WTC11 (cell line): ENCODE data around the gene FOXD3. TPM values are rescaled to one million over a fixed set of nuclear protein-coding genes. Genes with fewer than 3 reads are reported as not detected.

Source experiments
- ATAC-seq: fragments of 200-7000 bp; cut with Tn5 transposase; 2 replicates; pipeline ENCODE4 v1.10.0; 2021; ENCODE audit warnings: mild to moderate bottlenecking, moderate library complexity
- CTCF ChIA-PET: fragments of 300-600 bp; sonication (Branson Sonifier 250); formaldehyde crosslinking; loops from one replicate; lab custom pipeline; 2021; ENCODE audit warnings: antibody characterized with exemption; lab: Charles Lee
- POLR2A ChIA-PET: fragments of 350-600 bp; sonication (Branson Sonifier 250); formaldehyde crosslinking; loops from one replicate; lab custom pipeline; 2021; ENCODE audit warnings: antibody characterized with exemption; lab: Charles Lee
- DNase-seq: peaks from one replicate; pipeline ENCODE4 v3.0.0; 2021; ENCODE audit warnings: low spot score
- H3K27ac Mint-ChIP-seq: 2 replicates; pipeline ENCODE4 v1.8.0; 2021; ENCODE audit warnings: mixed read lengths
- H3K27me3 Mint-ChIP-seq: 2 replicates; pipeline ENCODE4 v1.8.0; 2021; ENCODE audit warnings: low read depth, mild to moderate bottlenecking, moderate library complexity, mixed read lengths
- H3K36me3 Mint-ChIP-seq: 2 replicates; pipeline ENCODE4 v1.8.0; 2021; ENCODE audit warnings: mixed read lengths
- H3K4me1 Mint-ChIP-seq: 2 replicates; pipeline ENCODE4 v1.8.0; 2022; ENCODE audit warnings: mixed read lengths
- H3K4me3 Mint-ChIP-seq: 2 replicates; pipeline ENCODE4 v1.8.0; 2021; ENCODE audit warnings: mild to moderate bottlenecking, moderate library complexity, mixed read lengths
- H3K9me3 Mint-ChIP-seq: 2 replicates; pipeline ENCODE4 v1.8.0; 2021; ENCODE audit warnings: mixed read lengths
- ATF1 ChIP-seq: sonication (generic); formaldehyde crosslinking; IDR thresholded peaks from 2 replicates; pipeline ENCODE4 v1.8.1; 2023; ENCODE audit warnings: mild to moderate bottlenecking, moderate library complexity, missing genetic modification reagents
- ATF2 ChIP-seq: sonication (generic); formaldehyde crosslinking; IDR thresholded peaks from 2 replicates; pipeline ENCODE4 v1.8.1; 2022; ENCODE audit warnings: low read depth, missing genetic modification reagents, borderline replicate concordance
- ATF6 ChIP-seq: sonication (generic); formaldehyde crosslinking; IDR thresholded peaks from 2 replicates; pipeline ENCODE4 v1.8.1; 2023; ENCODE audit warnings: mild to moderate bottlenecking, missing genetic modification reagents
- FOXK1 ChIP-seq: sonication (generic); formaldehyde crosslinking; IDR thresholded peaks from 2 replicates; pipeline ENCODE4 v1.8.0; 2022; ENCODE audit warnings: mild to moderate bottlenecking, moderate library complexity, missing genetic modification reagents
- GABPB1 ChIP-seq: sonication (generic); formaldehyde crosslinking; IDR thresholded peaks from 2 replicates; pipeline ENCODE4 v1.8.1; 2023; ENCODE audit warnings: mild to moderate bottlenecking, missing genetic modification reagents
- GRHL2 ChIP-seq: fragments of 250-450 bp; sonication (Bioruptor Pico); IDR thresholded peaks from 2 replicates; pipeline ENCODE4 v1.8.0; 2022; ENCODE audit warnings: mild to moderate bottlenecking, moderate library complexity; ENCODE audit not compliant: insufficient replicate concordance, severe bottlenecking
- IRF2 ChIP-seq: sonication (generic); formaldehyde crosslinking; IDR thresholded peaks from 2 replicates; pipeline ENCODE4 v1.8.0; 2022; ENCODE audit warnings: low read depth, missing genetic modification reagents, borderline replicate concordance
- JAZF1 ChIP-seq: fragments of 250-450 bp; sonication (Bioruptor Pico); IDR thresholded peaks from 2 replicates; pipeline ENCODE4 v1.9.0; 2021; ENCODE audit warnings: moderate library complexity, mild to moderate bottlenecking, inconsistent platforms
- MXD4 ChIP-seq: fragments of 250-450 bp; sonication (Bioruptor Pico); IDR thresholded peaks from 2 replicates; pipeline ENCODE4 v1.8.0; 2021; ENCODE audit warnings: mild to moderate bottlenecking, moderate library complexity, borderline replicate concordance
- NFE2L1 ChIP-seq: sonication (generic); formaldehyde crosslinking; IDR thresholded peaks from 2 replicates; pipeline ENCODE4 v1.8.1; 2023; ENCODE audit warnings: missing genetic modification reagents
- OVOL2 ChIP-seq: fragments of 250-450 bp; sonication (Bioruptor Pico); IDR thresholded peaks from 2 replicates; pipeline ENCODE4 v1.9.0; 2021; ENCODE audit warnings: mild to moderate bottlenecking, borderline replicate concordance
- RELA ChIP-seq: sonication (generic); formaldehyde crosslinking; IDR thresholded peaks from 2 replicates; pipeline ENCODE4 v1.8.1; 2022; ENCODE audit warnings: missing genetic modification reagents, mild to moderate bottlenecking, borderline replicate concordance
- SMAD3 ChIP-seq: sonication (generic); formaldehyde crosslinking; IDR thresholded peaks from 2 replicates; pipeline ENCODE4 v1.8.0; 2022; ENCODE audit warnings: missing genetic modification reagents, mild to moderate bottlenecking, borderline replicate concordance
- TP53 ChIP-seq: sonication (generic); formaldehyde crosslinking; IDR thresholded peaks from 2 replicates; pipeline ENCODE4 v1.8.1; 2023; ENCODE audit warnings: mild to moderate bottlenecking, missing genetic modification reagents
- USF1 ChIP-seq: sonication (generic); formaldehyde crosslinking; IDR thresholded peaks from 2 replicates; pipeline ENCODE4 v1.8.0; 2022; ENCODE audit warnings: mild to moderate bottlenecking, missing genetic modification reagents
- USF2 ChIP-seq: sonication (generic); formaldehyde crosslinking; IDR thresholded peaks from 2 replicates; pipeline ENCODE4 v1.8.1; 2023; ENCODE audit warnings: mild to moderate bottlenecking, missing genetic modification reagents, moderate library complexity
- ZNF121 ChIP-seq: sonication (generic); formaldehyde crosslinking; IDR thresholded peaks from 2 replicates; pipeline ENCODE4 v1.8.0; 2023; ENCODE audit warnings: missing genetic modification reagents
- ZNF232 ChIP-seq: sonication (generic); formaldehyde crosslinking; IDR thresholded peaks from 2 replicates; pipeline ENCODE4 v1.8.0; 2022; ENCODE audit warnings: mild to moderate bottlenecking, missing genetic modification reagents
- ZNF396 ChIP-seq: fragments of 250-450 bp; sonication (Bioruptor Pico); IDR thresholded peaks from 2 replicates; pipeline ENCODE4 v1.8.0; 2021; ENCODE audit warnings: mild to moderate bottlenecking, moderate library complexity, borderline replicate concordance
- ZNF423 ChIP-seq: fragments of 250-450 bp; sonication (Bioruptor Pico); IDR thresholded peaks from 2 replicates; pipeline ENCODE4 v2.1.2; 2022; ENCODE audit warnings: mild to moderate bottlenecking, moderate library complexity
- ZNF532 ChIP-seq: fragments of 250-450 bp; sonication (Bioruptor Pico); IDR thresholded peaks from 2 replicates; pipeline ENCODE4 v1.9.0; 2021; ENCODE audit warnings: mild to moderate bottlenecking, borderline replicate concordance
- ZNF671 ChIP-seq: fragments of 250-450 bp; sonication (Bioruptor Pico); IDR thresholded peaks from 2 replicates; pipeline ENCODE4 v1.8.0; 2021; ENCODE audit warnings: mild to moderate bottlenecking
- total RNA-seq: library from RNA; stranded (reverse); gene quantifications from 3 replicates; pipeline ENCODE4 v1.2.3, GENCODE V29; 2021
- TF ChIP-seq, protein P1 (sequence below): sonication (generic); formaldehyde crosslinking; IDR thresholded peaks from 2 replicates; pipeline ENCODE4 v1.8.1; 2022; ENCODE audit warnings: missing genetic modification reagents, borderline replicate concordance

FOXD3 gene
- total RNA-seq, 1 experiment from 2014 or later: 27.5 TPM

DNA sequence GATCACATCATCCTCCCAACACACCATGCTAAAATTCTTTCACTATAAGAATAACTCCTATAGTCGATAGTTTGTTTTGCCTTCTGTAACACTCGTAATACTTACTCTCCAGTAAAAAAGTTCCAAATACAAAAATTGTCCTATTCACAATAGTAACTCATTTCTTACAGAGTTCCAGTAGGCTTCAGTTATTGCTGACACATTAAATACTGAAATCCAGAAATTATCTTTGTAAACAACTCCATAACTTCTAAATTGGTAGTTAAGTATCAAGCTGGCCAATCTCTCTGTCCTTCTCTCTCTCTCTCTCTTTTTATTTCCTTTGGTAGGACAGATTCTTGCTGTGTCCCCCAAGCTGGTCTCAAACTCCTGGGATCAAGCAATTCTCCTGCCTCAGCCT lies 49.6 kb upstream of the FOXD3 start (continued):
- TF ChIP-seq USF2 (no peak), ATF6 (CRISPR knock-in tag) (no peak), ZNF396 (CRISPR knock-in tag) (no peak)

DNA sequence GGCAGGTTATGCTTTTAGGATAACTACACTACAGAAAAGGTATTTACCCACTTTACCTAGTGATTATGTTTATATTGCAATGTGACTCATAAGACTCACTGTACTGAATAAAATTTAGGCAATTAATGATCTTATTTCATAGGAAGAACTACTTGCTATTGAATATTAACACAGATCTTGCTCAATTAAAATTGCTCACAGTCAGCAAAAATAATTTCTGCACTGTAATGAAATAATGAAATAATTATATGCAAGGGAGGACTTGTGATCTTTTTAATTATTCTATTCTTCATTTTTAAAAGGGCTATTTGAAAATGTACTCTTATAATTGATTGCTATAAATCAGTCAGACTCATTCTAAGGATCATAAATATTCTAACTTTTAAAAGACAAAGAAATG lies 48.0 kb upstream of the FOXD3 start:
- POLR2A ChIA-PET: no interaction called here
- Mint-ChIP-seq H3K27me3 (no peaks in the 10 kb centered on the region), H3K27ac (no peak overlapping the region), H3K36me3 (no peaks in the 10 kb centered on the region), H3K4me3 (no peak overlapping the region)
- ATAC-seq: no peak
- TF ChIP-seq NFE2L1 (CRISPR knock-in tag) (no peak), ZNF121 (CRISPR knock-in tag) (no peak), GRHL2 (no peak), ZNF423 (no peak), SMAD3 (CRISPR knock-in tag) (no peak), JAZF1 (no peak), GABPB1 (no peak), ZNF532 (no peak), OVOL2 (CRISPR knock-in tag) (no peak), IRF2 (CRISPR knock-in tag) (no peak), ATF1 (CRISPR knock-in tag) (no peak), ZNF671 (CRISPR knock-in tag) (no peak), FOXK1 (CRISPR knock-in tag) (no peak), MXD4 (CRISPR knock-in tag) (no peak), ZNF232 (CRISPR knock-in tag) (no peak)
- TF ChIP-seq, all 79 proteins: peak for 0
- H3K9me3 Mint-ChIP-seq: no peaks in the 10 kb centered on the region
- CTCF ChIA-PET: no interaction called here
- DNase-seq: no peak
- peaks cover 20% of the 10 kb centered on the region for H3K4me1 Mint-ChIP-seq

DNA sequence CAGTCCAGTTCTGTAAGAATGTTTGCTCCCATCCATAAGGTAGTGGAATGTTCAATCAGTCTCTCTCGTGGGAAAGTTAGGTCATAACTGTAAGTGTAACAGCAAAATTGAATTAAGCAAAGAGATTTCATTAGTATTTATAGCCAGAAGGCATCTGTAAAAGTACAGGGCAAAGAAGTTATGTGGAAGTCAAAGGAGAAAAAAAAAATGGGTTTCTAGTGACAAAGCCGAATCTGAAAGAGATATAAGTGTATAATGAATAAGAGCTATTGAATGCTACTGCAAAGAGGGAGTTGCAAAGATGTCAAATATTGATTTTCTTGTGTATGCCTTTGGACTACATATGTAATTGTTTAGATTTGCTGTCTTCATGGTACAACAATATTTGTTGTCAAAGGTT lies 47.4 kb upstream of the FOXD3 start:
- CTCF ChIA-PET: no interaction called here
- ATAC-seq (no peak), DNase-seq (no peak)
- no peak for TF ChIP-seq TP53 (CRISPR knock-in tag)
- no peak for TF ChIP-seq USF1 (CRISPR knock-in tag)
- no peak for TF ChIP-seq ATF2
- TF ChIP-seq, protein P1, sequence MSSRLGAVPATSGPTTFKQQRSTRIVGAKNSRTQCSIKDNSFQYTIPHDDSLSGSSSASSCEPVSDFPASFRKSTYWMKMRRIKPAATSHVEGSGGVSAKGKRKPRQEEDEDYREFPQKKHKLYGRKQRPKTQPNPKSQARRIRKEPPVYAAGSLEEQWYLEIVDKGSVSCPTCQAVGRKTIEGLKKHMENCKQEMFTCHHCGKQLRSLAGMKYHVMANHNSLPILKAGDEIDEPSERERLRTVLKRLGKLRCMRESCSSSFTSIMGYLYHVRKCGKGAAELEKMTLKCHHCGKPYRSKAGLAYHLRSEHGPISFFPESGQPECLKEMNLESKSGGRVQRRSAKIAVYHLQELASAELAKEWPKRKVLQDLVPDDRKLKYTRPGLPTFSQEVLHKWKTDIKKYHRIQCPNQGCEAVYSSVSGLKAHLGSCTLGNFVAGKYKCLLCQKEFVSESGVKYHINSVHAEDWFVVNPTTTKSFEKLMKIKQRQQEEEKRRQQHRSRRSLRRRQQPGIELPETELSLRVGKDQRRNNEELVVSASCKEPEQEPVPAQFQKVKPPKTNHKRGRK (CRISPR knock-in tag): no peak
- TF ChIP-seq USF2: no peak
- TF ChIP-seq RELA (CRISPR knock-in tag): no peak
- H3K27ac Mint-ChIP-seq: no peak overlapping the region
- no peaks in the 10 kb centered on the region for H3K9me3 Mint-ChIP-seq
- no peaks in the 10 kb centered on the region for H3K36me3 Mint-ChIP-seq
- POLR2A ChIA-PET: no interaction called here
- peaks cover 15% of the 10 kb centered on the region for H3K4me1 Mint-ChIP-seq
- no peak overlapping the region for H3K4me3 Mint-ChIP-seq
- no peaks in the 10 kb centered on the region for H3K27me3 Mint-ChIP-seq
